Glomerular visceral epithelial cell (primary cell): Measurements from ENCODE around the gene AADACL4.
A peak's percentile ranks its signal among the peaks of the same experiment; 100 is the strongest.

Experiments
- DNase-seq: peaks from one replicate; pipeline ENCODE4 v3.0.0-alpha.2; 2016; ENCODE audit errors: extremely low spot score

AADACL4 gene

GRCh38 chr1:12643785-12644184 is at the start of gene AADACL4:
AADACL4 (plus strand) TSS chr1:12644085; CDS start chr1:12644547, 462 bp downstream.
- no peak for DNase-seq

GRCh38 chr1:12594490-12594889 is 49.4 kb upstream of the AADACL4 start:
- DNase-seq = no peak

GRCh38 chr1:12594966-12595756 is 48.7 kb upstream of the AADACL4 start:
- DNase-seq = peak; percentile 84

GRCh38 chr1:12595757-12596006 is 48.2 kb upstream of the AADACL4 start:
- DNase-seq = no peak

- DNase-seq = peak; percentile 96
Measured at GRCh38 chr1:12596007-12596821, 47.7 kb upstream of the AADACL4 start.

- no peak for DNase-seq
Measured at GRCh38 chr1:12597792-12598191, 46.1 kb upstream of the AADACL4 start.

- DNase-seq = no peak
Measured at GRCh38 chr1:12598974-12599373, 44.9 kb upstream of the AADACL4 start.

- DNase-seq = no peak
Measured at GRCh38 chr1:12599657-12600056, 44.2 kb upstream of the AADACL4 start.

GRCh38 chr1:12600335-12600734 is 43.5 kb upstream of the AADACL4 start:
- DNase-seq = no peak

- DNase-seq = peak; percentile 40
Measured at GRCh38 chr1:12600880-12601633, 42.8 kb upstream of the AADACL4 start.

GRCh38 chr1:12601700-12602658 is 41.9 kb upstream of the AADACL4 start:
- peak; percentile 98 for DNase-seq

GRCh38 chr1:12602659-12603024 is 41.2 kb upstream of the AADACL4 start:
- DNase-seq = no peak

- DNase-seq = no peak
Measured at GRCh38 chr1:12603224-12603623, 40.7 kb upstream of the AADACL4 start.

GRCh38 chr1:12604114-12604874 is 39.6 kb upstream of the AADACL4 start:
- DNase-seq = peak; percentile 92

GRCh38 chr1:12604986-12605385 is 38.9 kb upstream of the AADACL4 start:
- no peak for DNase-seq

- DNase-seq = no peak
Measured at GRCh38 chr1:12607263-12607662, 36.6 kb upstream of the AADACL4 start.

GRCh38 chr1:12608311-12608957 is 35.5 kb upstream of the AADACL4 start:
- DNase-seq = peak; percentile 39

- DNase-seq = no peak
Measured at GRCh38 chr1:12609469-12610003, 34.3 kb upstream of the AADACL4 start.

GRCh38 chr1:12610305-12610935 is 33.5 kb upstream of the AADACL4 start:
- DNase-seq = no peak
